GM18526 (cell line): ENCODE results near the gene LCMT1.

Source experiments
- POLR2A ChIP-seq: IDR thresholded peaks from 3 replicates; pipeline ENCODE4 v1.6.1; 2011; ENCODE audit not compliant: insufficient read length; ENCODE audit errors: extremely low read depth

LCMT1 gene

DNA sequence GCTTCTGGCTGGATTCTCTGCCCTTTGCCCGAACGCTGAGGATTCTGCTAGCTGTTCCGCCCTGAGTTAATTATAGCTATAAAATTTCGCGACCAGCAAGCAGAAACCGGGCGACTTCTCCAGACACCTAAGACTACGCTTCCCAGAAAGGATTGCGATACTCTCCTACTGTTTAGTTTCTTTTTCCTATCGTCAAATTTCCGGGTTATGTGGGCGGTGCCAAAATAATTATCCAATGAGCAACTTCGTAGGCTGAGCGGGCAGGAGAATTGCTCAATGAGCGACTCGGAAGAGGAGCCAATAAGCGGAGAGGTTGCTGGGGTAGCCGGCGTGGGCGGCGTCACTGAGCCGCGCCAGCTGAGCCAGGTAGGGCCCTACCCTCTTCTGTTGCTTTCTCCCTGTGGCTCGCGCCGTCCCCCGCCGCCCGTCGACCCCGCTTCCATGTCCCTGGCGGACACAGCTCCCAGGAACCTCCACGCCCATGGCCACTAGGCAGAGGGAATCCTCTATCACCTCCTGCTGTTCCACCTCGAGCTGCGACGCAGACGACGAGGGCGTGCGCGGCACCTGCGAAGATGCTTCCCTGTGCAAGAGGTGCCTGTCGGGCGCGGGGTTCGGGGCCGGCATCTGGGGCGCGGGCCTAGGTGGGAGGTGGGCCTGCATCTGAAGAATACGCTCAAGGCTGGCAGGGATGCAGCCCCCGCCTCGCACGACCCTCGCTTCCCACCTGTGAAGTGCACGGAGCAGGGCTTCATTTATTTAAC, at the start of gene LCMT1:
TSS of gene LCMT1 (plus strand) at position 340 of the 764 bp plus-strand sequence. CDS start at position 482, 142 bp downstream.
- TF ChIP-seq POLR2A, result peak; percentile 62

DNA sequence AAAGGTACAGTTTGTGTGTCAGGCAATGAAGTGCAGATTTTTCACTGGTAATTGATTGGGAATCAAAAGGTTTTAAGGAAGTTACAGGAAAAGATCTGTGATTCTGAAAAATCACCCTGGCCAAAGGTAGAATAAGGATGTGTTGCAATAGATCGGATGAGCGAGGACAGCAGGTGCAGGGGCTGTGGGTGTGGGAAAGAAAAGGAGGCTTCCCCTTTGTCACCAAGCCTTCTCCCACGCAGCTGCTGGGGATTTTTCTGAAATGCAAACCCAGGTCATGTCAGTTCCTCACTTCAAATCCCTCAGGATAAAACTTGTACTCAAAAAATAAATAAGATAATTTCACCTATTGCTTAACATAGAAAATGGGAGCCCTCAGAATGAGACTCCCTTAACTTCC, 48.4 kb upstream of the LCMT1 start:
- no peak for TF ChIP-seq POLR2A

DNA sequence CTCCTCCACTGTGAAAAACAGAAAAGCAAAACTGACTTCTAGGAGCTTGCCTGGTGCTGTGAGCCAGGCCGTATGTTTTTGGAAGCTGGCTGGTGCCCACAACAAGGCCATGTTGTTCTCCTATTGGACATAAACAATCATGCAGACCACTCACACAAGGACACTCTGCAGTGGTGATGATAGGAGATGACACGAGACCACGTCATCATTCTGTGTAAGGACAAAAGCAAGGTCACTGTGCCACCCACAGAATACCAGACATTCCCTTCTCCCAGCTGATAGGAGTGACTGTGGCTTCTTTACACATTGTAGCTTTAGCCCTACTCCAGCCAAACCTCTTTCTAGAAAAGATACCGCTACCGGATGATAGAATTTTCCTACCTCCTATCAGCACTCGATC, 47.7 kb upstream of the LCMT1 start:
- TF ChIP-seq POLR2A, result no peak

DNA sequence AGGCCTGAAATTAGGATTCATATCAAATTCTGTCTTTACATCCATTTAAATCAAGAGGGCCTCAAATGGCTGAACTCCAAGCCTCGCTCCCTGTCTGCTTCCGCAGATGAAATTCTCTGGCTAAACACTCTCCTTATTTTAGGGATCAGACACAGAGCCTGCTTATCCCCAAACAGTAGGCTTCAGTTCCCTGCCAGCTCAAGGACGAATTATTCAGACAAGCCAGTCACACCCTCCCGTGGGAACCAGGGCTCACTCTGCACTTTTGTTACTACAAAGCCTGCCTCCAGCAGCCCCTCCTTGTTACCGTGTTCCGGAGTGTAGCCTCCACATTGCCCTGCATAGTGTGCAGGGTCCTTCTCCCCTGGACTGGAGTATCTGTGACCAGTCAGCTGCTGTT, 46.6 kb upstream of the LCMT1 start:
- no peak for TF ChIP-seq POLR2A

DNA sequence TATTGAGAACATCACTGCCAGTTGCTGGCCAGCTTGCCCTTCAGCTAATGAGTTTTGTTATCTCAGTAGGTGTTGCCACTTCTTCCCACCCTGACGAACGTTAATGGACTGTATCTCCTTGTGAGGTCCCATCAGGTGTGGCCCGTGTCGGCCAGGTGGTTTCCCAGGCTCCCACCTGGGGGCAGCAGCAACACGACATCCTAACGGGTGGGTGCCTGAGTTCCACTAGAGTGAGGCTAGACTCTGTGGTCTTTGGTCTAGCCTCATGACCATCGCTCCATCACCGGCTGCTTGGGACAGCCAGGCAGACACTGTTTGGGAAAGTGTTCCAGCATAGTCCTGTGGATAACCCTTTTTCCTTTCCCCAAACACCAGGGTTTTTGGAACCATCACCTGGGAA, 45.6 kb upstream of the LCMT1 start:
- no peak for TF ChIP-seq POLR2A

DNA sequence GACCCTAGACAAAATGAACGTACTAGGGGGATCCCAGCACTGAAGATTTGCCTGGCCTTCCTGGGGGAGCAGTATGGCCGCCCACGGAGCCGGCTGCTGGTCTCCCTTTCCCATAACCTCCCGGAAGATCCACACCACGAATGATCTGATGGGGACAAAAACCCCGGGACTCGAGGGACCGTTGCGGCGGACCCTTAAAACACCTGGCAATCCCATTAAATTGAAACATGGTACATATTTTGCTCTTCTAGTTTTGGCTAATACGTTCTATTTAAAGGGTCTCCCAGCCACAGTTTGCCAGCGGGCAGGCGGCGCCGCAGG, 45.2 kb upstream of the LCMT1 start:
- no peak for TF ChIP-seq POLR2A

DNA sequence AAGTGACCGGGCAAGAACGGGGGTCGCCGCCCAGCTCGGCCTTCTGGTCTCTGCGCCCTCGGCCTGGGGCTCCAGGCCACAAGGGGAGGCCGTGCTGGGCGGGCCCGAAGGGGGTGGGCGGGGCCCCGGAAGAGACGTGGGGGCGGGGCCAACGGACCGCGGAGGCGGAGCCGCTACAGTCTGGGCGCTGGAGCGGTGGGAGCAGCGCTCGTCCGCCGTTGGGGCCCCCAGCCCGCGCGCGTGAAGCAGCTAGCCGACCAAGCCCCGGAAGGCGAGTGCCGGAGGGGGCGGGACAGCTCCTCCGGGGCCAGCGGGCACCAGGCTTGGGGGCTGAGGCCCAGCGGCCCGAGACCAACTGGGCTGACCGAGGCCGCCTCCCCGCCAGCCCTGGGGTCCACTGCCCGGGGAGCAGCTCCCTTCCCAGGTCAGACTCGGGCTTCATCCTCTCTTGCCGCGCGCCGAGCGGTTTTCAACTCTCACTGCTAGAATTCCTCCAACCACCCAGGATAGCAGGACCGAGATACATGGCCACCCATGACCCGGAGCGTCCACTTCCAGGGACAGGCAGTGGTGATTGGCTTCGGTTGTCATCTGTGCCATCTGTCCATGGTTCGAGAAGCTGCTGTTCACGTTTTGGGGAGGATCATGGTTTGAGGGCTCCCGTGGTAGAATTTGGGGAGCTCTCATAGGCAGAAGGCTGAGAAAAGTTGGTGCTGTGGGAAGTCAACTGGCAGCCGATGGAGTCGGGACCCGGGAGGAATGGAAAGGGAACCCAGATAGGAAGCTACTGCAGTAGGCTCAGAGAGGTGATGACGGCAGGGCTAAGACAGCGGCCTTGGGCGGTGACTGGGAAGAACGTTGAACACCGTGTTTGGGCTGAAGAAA, 44.6 kb upstream of the LCMT1 start:
- peak; percentile 52 for TF ChIP-seq POLR2A

DNA sequence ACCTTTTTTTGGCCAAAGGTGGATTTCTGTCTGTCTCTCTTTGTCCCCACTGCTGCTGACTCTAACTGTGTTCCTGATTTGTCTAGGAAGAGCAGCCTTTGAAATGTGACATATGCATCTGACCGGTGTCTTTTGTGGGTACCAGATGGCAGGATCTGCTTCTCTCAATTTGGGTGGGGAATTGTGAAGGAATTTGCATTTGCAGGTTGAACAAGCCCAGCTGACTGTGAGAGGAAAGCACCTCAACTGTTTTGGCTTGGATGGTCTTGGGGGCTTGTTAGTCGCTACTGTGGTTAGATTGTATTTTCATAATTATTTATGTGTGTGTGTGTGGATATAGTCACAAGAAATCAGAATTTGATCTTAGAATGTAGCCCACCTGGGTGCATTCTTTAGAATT, 37.7 kb upstream of the LCMT1 start:
- no peak for TF ChIP-seq POLR2A

DNA sequence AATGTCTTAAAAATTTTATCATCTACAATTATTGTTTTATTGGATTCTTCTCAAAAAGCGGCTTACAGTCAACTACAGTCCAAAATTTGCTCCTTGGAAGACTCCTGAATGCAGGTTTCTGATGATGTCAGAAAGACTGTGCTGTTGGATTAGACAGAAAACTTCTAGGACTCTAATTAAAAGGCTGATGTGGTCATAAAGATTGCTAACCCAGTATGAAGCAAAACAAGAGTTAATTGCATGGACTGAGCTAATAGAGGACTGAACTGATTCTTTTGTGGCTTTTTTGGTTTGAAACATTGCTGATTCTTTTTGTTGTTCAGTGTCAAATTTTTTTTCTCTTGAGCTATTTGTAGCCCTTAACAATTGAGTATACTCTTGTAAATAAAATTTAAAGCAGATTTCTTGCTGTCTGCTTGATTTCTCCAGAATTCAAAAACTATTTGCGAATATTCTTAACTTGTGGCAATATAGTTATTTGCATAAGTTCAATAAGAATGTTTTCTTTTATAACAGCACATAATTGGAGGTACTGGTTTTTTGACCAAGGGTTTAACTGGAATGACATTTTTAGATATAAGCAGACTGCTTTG, 33.1 kb upstream of the LCMT1 start:
- no peak for TF ChIP-seq POLR2A

DNA sequence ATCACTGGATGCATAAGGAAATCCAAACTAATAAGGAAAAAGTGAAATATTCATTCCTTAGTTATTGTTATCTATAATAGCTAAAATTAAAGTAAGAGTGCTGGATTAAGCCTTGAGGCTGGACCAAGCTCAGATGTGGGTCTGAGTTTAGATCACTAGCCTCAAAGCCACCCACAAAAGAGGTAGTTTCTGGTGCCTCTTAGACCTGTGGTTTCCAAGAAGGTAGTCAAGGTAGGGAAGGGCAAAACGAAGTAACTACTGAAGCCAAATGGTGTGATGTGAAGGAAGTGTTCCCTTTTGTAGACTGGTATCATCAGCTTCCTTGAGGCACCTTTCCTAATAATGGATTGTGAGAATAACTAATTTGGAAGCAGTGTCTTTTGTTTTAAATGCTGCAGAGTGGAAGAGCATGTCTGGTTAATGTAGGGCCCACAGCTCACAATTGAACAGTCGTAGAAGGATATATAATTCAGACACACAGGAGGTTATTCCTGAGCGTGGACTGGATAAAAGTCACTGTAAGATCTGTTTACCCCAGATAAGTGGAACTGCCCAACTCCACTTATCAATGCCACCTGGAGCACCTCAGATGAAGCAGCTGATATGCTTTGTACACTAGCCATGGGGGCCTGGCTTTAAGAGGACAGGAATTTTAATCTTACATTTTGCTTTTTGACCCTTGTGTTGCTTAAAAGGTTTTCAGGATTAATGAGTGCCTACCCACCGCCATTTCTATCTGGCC, 31.7 kb upstream of the LCMT1 start:
- TF ChIP-seq POLR2A, result no peak

DNA sequence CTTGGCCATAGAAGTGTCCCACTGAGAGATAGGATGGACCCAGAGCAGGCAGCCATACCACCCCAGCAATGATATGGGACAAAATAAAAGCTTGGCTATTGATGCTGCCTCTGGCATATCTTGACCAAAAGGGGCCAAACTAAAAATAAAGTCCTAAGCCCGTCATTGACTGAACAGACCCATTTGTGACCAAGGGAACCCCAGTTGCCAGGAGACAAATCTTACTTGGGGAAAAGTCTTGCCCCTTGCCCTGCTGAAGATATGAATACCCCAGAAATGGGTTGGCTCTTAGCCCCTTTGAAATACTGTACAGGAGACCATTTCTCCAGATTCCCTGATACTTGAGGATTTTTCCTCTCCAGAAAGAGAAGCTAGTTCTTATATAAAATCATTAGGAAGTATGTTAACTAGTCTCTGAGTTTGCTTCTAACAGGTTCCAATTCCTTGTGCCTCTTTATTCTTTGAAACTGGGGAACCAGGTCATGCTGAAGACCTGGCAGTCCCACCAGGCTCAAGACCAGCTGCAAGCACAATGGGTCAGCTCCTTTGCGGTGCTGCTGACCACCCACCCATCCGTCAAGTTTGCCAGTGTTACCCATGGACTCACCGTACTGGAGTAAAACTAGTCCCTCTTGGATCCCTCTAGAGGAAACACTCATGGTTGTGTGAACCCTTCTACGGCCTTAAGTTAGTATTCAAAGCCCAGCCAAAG, 31.0 kb upstream of the LCMT1 start:
- no peak for TF ChIP-seq POLR2A

DNA sequence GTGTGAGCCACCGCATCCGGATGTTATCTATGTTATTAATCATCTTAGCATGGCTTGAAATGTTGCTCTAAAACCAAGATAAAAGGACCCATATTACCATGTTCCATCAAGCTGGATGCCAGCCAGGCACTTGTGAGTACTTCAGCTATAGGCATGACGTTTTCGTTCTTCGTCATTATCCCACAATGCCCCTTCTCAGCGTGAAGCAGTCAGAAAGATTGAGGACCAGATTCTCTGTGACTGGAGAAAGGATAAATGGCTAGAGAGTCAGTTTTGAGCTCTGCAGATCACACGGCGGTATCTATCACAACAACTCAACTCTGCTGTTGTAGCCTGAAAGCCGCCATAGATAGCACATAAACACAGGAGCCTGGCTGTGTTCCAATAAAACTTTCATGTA, 29.8 kb upstream of the LCMT1 start:
- TF ChIP-seq POLR2A, result no peak

DNA sequence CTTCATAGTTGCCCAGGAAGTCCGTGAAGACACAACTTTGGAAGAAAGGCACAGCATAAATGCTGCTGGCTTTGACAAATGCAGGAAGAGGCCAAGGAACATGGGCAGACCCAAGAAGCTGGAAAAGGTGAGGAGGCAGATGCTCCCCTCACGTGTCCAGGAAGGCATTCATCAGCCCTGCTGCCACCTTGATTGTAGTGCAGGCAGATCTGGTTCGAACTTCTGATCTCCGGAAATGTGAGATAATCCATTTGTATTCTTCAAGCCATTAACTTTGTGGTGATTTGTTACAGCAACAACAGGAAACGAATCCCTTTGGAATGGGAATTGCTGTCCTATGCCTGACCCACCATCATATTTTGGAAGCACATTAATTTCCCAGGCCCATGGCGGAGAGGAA, 28.5 kb upstream of the LCMT1 start:
- no peak for TF ChIP-seq POLR2A

DNA sequence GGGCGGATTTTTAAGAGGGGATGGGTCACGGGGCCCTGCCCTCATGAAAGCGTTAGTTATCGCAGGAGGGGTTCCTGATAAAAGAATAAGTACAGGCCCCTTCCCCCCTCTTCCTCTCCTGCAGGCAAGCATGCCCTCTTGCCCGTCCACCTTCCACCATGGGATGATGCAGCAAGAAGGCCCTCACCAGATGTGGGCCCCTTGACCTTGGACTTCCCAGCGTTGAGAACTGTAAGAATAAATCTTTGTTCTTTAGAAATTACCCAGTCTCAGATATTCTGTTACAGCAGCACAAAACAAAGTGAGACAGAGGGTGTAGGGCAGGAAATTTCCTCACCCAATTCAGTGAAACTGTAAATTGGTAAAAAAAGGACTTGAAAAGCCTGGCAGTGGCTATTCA, 27.8 kb upstream of the LCMT1 start:
- TF ChIP-seq POLR2A, result no peak

DNA sequence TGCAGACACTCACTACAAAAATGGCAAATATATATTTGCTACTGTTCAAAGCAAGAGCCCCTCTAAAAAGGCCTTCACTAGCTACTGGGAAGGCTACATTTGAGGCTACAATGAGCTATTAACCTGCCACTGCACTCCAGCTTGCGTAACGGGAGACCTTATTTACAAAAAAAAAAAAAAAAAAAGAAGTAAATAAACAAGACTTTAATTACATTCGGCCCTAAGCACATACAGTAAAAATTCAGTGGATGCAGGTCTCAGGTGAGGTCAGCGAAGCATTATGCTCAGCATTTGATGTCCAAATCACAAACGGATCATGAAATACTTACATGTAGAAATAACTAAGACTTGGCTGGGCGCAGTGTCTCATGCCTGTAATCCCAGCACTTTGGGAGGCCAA, 26.7 kb upstream of the LCMT1 start:
- TF ChIP-seq POLR2A, result no peak
